ENCODE data around the gene TEX35. TPM values are rescaled to one million over a fixed set of nuclear protein-coding genes. Genes with fewer than 3 reads are reported as not detected.

Gene TEX35
- total and polyA plus RNA-seq, 10 of the 15 experiments (the other 5 are each of a cell fraction or from before 2014, with no cell fraction given): not detected

GRCh38 chr1:178510155-178510554, 2.8 kb upstream of the TEX35 start:
- no peaks in the 10 kb centered on the region for H3K79me2 ChIP-seq (ENCODE audit: control insufficient read depth, insufficient read depth, low read length)
- CTCF ChIA-PET: no interaction called here
- FAIRE-seq (no peak), DNase-seq (ENCODE audit: low read depth, low spot score) (no peak), ATAC-seq (no peak)
- H2AFZ ChIP-seq (ENCODE audit: control insufficient read depth, low read depth, low read length): no peak overlapping the region
- H3K4me1 ChIP-seq (ENCODE audit: control insufficient read depth, insufficient read depth, low read length): no peaks in the 10 kb centered on the region
- POLR2A ChIA-PET: no interaction called here
- RAD21 ChIA-PET (ENCODE audit: unreplicated experiment): no interaction called here
- intact Hi-C loops (cut with micrococcal nuclease; ENCODE audit: unreplicated experiment): no loop called here
- 67% methylated on average over 4 of the region's 4 CpGs for WGBS (ENCODE audit: insufficient coverage, insufficient replicate concordance, low lambda C conversion rate, missing lambda C conversion rate)
- H3K27me3 ChIP-seq (replicated peaks in 1 of 2; ENCODE audit: control insufficient read depth in 2 of 2, insufficient read depth in 2 of 2, low read length in 1 of 2): no peaks in the 10 kb centered on the region
- no peaks in the 10 kb centered on the region for H3K9me3 ChIP-seq (replicated peaks; ENCODE audit: control insufficient read depth, insufficient read depth, low read length)
- SMC1A ChIA-PET (ENCODE audit: uncharacterized antibody, unreplicated experiment): no interaction called here
- H3K9ac ChIP-seq (ENCODE audit: control insufficient read depth, insufficient read depth, low read length): no peak overlapping the region
- H3K4me3 ChIP-seq: no peak overlapping the region
- no peak overlapping the region for H3K4me2 ChIP-seq (ENCODE audit: control insufficient read depth, insufficient read depth)
- H3K36me3 ChIP-seq (ENCODE audit: control insufficient read depth in 2 of 2, insufficient read depth in 2 of 2, low read length in 1 of 2): no peaks in the 10 kb centered on the region
- no peak overlapping the region for H3K27ac ChIP-seq (ENCODE audit: control insufficient read depth, insufficient read depth)
- BruUV-seq (replicated peaks): no TSS peak
- in situ Hi-C loops (cut with MboI): no loop called here
- H4K20me1 ChIP-seq (ENCODE audit: control insufficient read depth, insufficient read depth): no peaks in the 10 kb centered on the region
- TF ChIP-seq MLLT1 (IDR thresholded peaks at IDR 0.05) (no peak), ZNF274 (IDR thresholded peaks at IDR 0.05; ENCODE audit: insufficient read depth, insufficient read length) (no peak), ZNF207 (IDR thresholded peaks at IDR 0.05; ENCODE audit: borderline replicate concordance) (no peak), YY1 (IDR thresholded peaks at IDR 0.05; ENCODE audit: low read depth, low read length) (no peak), ZBTB4 (CRISPR knock-in tag; IDR thresholded peaks at IDR 0.05) (no peak), RB1 (IDR thresholded peaks at IDR 0.05; ENCODE audit: borderline replicate concordance) (no peak), USF2 (IDR thresholded peaks at IDR 0.05; ENCODE audit: borderline replicate concordance, low read depth, low read length) (no peak), BMI1 (IDR thresholded peaks at IDR 0.05; ENCODE audit: borderline replicate concordance) (no peak), ETV6 (conservative IDR thresholded peaks at IDR 0.05 in 1 of 2, IDR thresholded peaks at IDR 0.05 in 1 of 2; ENCODE audit: borderline replicate concordance in 1 of 2, low read depth in 1 of 2) (no peak), ZZZ3 (IDR thresholded peaks at IDR 0.05; ENCODE audit: control insufficient read depth, insufficient read length, low read depth) (no peak), CHD4 (IDR thresholded peaks at IDR 0.05) (no peak), SRF (IDR thresholded peaks at IDR 0.05; ENCODE audit: low read depth in 2 of 2, low read length in 2 of 2) (no peak), SMAD5 (IDR thresholded peaks at IDR 0.05; ENCODE audit: low read depth) (no peak), CUX1 (IDR thresholded peaks at IDR 0.05; ENCODE audit: insufficient replicate concordance, low read depth, low read length) (no peak)

Measured in GM12878 (cell line).